CD14-positive monocyte (primary cell): ENCODE data around the gene SCN3A. TPM values are rescaled to one million over a fixed set of nuclear protein-coding genes. Genes with fewer than 3 reads are reported as not detected.

Source experiments
- DNase-seq, 3 donors: peaks; one replicate each; pipeline ENCODE4 v3.0.0-alpha.2; 2011 to 2022
- H2AFZ ChIP-seq: 2 replicates; pipeline ENCODE4 v1.6.0; 2012; ENCODE audit warnings: mild to moderate bottlenecking, low read depth, low read length, inconsistent platforms; ENCODE audit not compliant: insufficient read depth, poor library complexity, severe bottlenecking
- H3K27ac ChIP-seq, 2 donors: 1 replicate in 1 of 2; 2 replicates in 1 of 2; pipeline ENCODE4 v1.5.1; 2012 to 2013; ENCODE audit warnings: low read length in 2 of 2, control low read depth in 1 of 2, inconsistent platforms in 1 of 2, low read depth in 1 of 2, mild to moderate bottlenecking in 1 of 2
- H3K27me3 ChIP-seq, 2 donors: one replicate each; pipeline versions ENCODE4 v1.6.0 to v1.6.1; 2011 to 2013; ENCODE audit warnings: low read length in 2 of 2; ENCODE audit not compliant: control insufficient read depth in 2 of 2, insufficient read depth in 2 of 2
- H3K36me3 ChIP-seq, 2 donors: replicated peaks in 1 of 2; 1 replicate in 1 of 2; 2 replicates in 1 of 2; pipeline versions ENCODE4 v1.5.1 to v1.6.1; 2012 to 2013; ENCODE audit warnings: low read length in 2 of 2, control low read depth in 1 of 2, inconsistent platforms in 1 of 2, mild to moderate bottlenecking in 1 of 2; ENCODE audit not compliant: insufficient read depth in 2 of 2, control insufficient read depth in 1 of 2
- H3K4me1 ChIP-seq, 2 donors: 1 replicate in 1 of 2; 2 replicates in 1 of 2; pipeline versions ENCODE4 v1.5.1 to v1.6.1; 2012 to 2013; ENCODE audit warnings: low read length in 2 of 2, control low read depth in 1 of 2, inconsistent platforms in 1 of 2, mild to moderate bottlenecking in 1 of 2, moderate library complexity in 1 of 2; ENCODE audit not compliant: insufficient read depth in 2 of 2, control insufficient read depth in 1 of 2
- H3K4me2 ChIP-seq: replicated peaks from 2 replicates; pipeline ENCODE3; 2012; ENCODE audit warnings: low read length, moderate library complexity, mild to moderate bottlenecking; ENCODE audit not compliant: poor library complexity, severe bottlenecking; ENCODE audit errors: extremely low read depth
- H3K4me3 ChIP-seq, 3 experiments: fragments of 200-600 bp in 1 of 3; sonication (generic) in 1 of 3; replicated peaks in 1 of 3; 1 replicate in 2 of 3; 2 replicates in 1 of 3; pipeline ENCODE4 v1.5.1; 2011 to 2013; ENCODE audit warnings: low read length in 3 of 3, mild to moderate bottlenecking in 3 of 3, control low read depth in 2 of 3, low read depth in 2 of 3, inconsistent platforms in 1 of 3, moderate library complexity in 1 of 3
- H3K79me2 ChIP-seq: 2 replicates; pipeline ENCODE4 v1.6.0; 2012; ENCODE audit warnings: mild to moderate bottlenecking, control low read depth, inconsistent platforms, low read length, moderate library complexity; ENCODE audit not compliant: insufficient read depth
- H3K9ac ChIP-seq: 2 replicates; pipeline ENCODE4 v1.6.0; 2017; ENCODE audit warnings: low read length, mild to moderate bottlenecking; ENCODE audit not compliant: insufficient read depth, poor library complexity, severe bottlenecking
- H3K9me3 ChIP-seq, 2 donors: replicated peaks in 1 of 2; 1 replicate in 1 of 2; 2 replicates in 1 of 2; pipeline versions ENCODE4 v1.5.1 to v1.6.1; 2012 to 2013; ENCODE audit warnings: low read length in 2 of 2, control low read depth in 1 of 2; ENCODE audit not compliant: control insufficient read depth in 1 of 2, insufficient read depth in 1 of 2
- H4K20me1 ChIP-seq: 2 replicates; pipeline ENCODE4 v1.6.0; 2012; ENCODE audit warnings: mild to moderate bottlenecking, low read length, control low read depth, moderate library complexity; ENCODE audit not compliant: insufficient read depth
- H3K27ac Mint-ChIP-seq, 7 donors: one replicate each; pipeline ENCODE4 v1.8.0; 2020; ENCODE audit warnings: mild to moderate bottlenecking in 7 of 7, mixed read lengths in 7 of 7, moderate library complexity in 6 of 7, inconsistent platforms in 2 of 7
- H3K27me3 Mint-ChIP-seq, 3 donors: one replicate each; pipeline ENCODE4 v1.8.0; 2021 to 2022; ENCODE audit warnings: low read depth in 3 of 3, mild to moderate bottlenecking in 3 of 3, mixed read lengths in 3 of 3, moderate library complexity in 3 of 3, inconsistent platforms in 1 of 3
- H3K36me3 Mint-ChIP-seq, 2 donors: one replicate each; pipeline ENCODE4 v1.8.0; 2020; ENCODE audit warnings: mixed read lengths in 2 of 2, inconsistent platforms in 1 of 2, mild to moderate bottlenecking in 1 of 2
- H3K4me1 Mint-ChIP-seq: one replicate; pipeline ENCODE4 v1.8.0; 2020; ENCODE audit warnings: mild to moderate bottlenecking, mixed read lengths
- H3K4me3 Mint-ChIP-seq, 2 donors: one replicate each; pipeline ENCODE4 v1.8.0; 2020; ENCODE audit warnings: mild to moderate bottlenecking in 2 of 2, mixed read lengths in 2 of 2, moderate library complexity in 1 of 2
- H3K9me3 Mint-ChIP-seq, 7 donors: one replicate each; pipeline ENCODE4 v1.8.0; 2020 to 2022; ENCODE audit warnings: mixed read lengths in 7 of 7, mild to moderate bottlenecking in 6 of 7, moderate library complexity in 6 of 7, inconsistent platforms in 2 of 7
- CTCF ChIP-seq: fragments of 200-600 bp; IDR thresholded peaks from one replicate; pipeline ENCODE4 v1.8.0; 2022; ENCODE audit warnings: antibody characterized with exemption, mild to moderate bottlenecking
- WGBS: methylation state at CpG from one replicate; pipeline ENCODE4 v1.1.5; 2013; ENCODE audit warnings: missing lambda C conversion rate; ENCODE audit not compliant: insufficient coverage; 5-methylcytosine and 5-hydroxymethylcytosine counted together
- intact Hi-C, 2 donors: fragments of 100-400 bp; cut with micrococcal nuclease; formaldehyde crosslinking; loops; one replicate each; pipeline versions ENCODE4 v1.15.0 to v1.15.1; 2023
- polyA plus RNA-seq, 3 donors: library from polyadenylated mRNA; depleted of rRNA in 1 of 3; unstranded in 2 of 3; stranded (reverse) in 1 of 3; fragments of 300-500 nt in 2 of 3; fragments of >200 nt in 1 of 3; fragmentation: Illumina TruSeq in 2 of 3; gene quantifications; 1 replicate in 2 of 3; 2 replicates in 1 of 3; pipeline ENCODE4 v1.2.3, GENCODE V29; 2012 to 2021

SCN3A gene
- polyA plus RNA-seq, 3 donors: 0.03 TPM; not detected in 2

GRCh38 chr2:165074323-165074722 is 129.5 kb downstream of the SCN3A start:
- WGBS: 92% methylated on average over 3 of the region's 3 CpGs
- Histone ChIP-seq H3K79me2 (no peaks in the 10 kb centered on the region), H3K4me3 (no peak overlapping the region), H3K27me3 (no peaks in the 10 kb centered on the region), H3K27ac (no peak overlapping the region), H2AFZ (no peak overlapping the region), H3K4me1 (no peaks in the 10 kb centered on the region), H3K4me2 (no peak overlapping the region), H3K9ac (no peak overlapping the region), H3K9me3 (peaks cover 10 to 19% of the 10 kb centered on the region in 2 donors), H3K36me3 (no peaks in the 10 kb centered on the region), H4K20me1 (no peaks in the 10 kb centered on the region)
- H3K36me3 Mint-ChIP-seq: no peaks in the 10 kb centered on the region
- no peak for DNase-seq
- no peak overlapping the region for H3K4me3 Mint-ChIP-seq
- intact Hi-C loops: no loop called here
- no peak overlapping the region for H3K27ac Mint-ChIP-seq
- TF ChIP-seq CTCF: no peak
- no peaks in the 10 kb centered on the region for H3K4me1 Mint-ChIP-seq
- peaks cover 0 to 2% (median 2%) of the 10 kb centered on the region in 3 donors for H3K27me3 Mint-ChIP-seq
- H3K9me3 Mint-ChIP-seq: peaks cover 9 to 22% (median 18%) of the 10 kb centered on the region in 7 donors

GRCh38 chr2:165070076-165070475 is 133.8 kb downstream of the SCN3A start:
- no peak overlapping the region for H3K4me3 Mint-ChIP-seq
- no peaks in the 10 kb centered on the region for H3K27me3 ChIP-seq
- H3K27me3 Mint-ChIP-seq: peaks cover 0 to 4% (median 2%) of the 10 kb centered on the region in 3 donors
- no peak overlapping the region for H3K27ac ChIP-seq
- H2AFZ ChIP-seq: no peak overlapping the region
- DNase-seq: no peak
- no peaks in the 10 kb centered on the region for H4K20me1 ChIP-seq
- peaks cover 9 to 19% (median 13%) of the 10 kb centered on the region in 7 donors for H3K9me3 Mint-ChIP-seq
- TF ChIP-seq CTCF: no peak
- peaks cover 10 to 14% of the 10 kb centered on the region in 2 donors for H3K9me3 ChIP-seq
- H3K36me3 Mint-ChIP-seq: no peaks in the 10 kb centered on the region
- H3K9ac ChIP-seq: no peak overlapping the region
- no peak overlapping the region for H3K27ac Mint-ChIP-seq
- 94% methylated on average over 8 of the region's 9 CpGs for WGBS
- no peaks in the 10 kb centered on the region for H3K79me2 ChIP-seq
- H3K4me2 ChIP-seq: no peak overlapping the region
- intact Hi-C loops: no loop called here
- no peak overlapping the region for H3K4me3 ChIP-seq
- H3K4me1 ChIP-seq: no peaks in the 10 kb centered on the region
- H3K4me1 Mint-ChIP-seq: no peaks in the 10 kb centered on the region
- H3K36me3 ChIP-seq: no peaks in the 10 kb centered on the region
